ENCODE measurements around the gene HOXA2. TPM values are rescaled to one million over a fixed set of nuclear protein-coding genes. Genes with fewer than 3 reads are reported as not detected.

Gene HOXA2
- total and polyA plus RNA-seq, 2 donors (not counting 1 experiment from before 2014, with no cell fraction given), result 1.3 to 2.6 TPM

GRCh38 chr7:27103489-27104226 lies 1.2 kb upstream of the HOXA2 start:
- Histone ChIP-seq H3K4me3 (replicated peaks in 1 of 4; ENCODE audit: control extremely low read depth in 1 of 4, insufficient read depth in 1 of 4, low read depth in 3 of 4, low read length in 4 of 4) (peak overlapping the region; percentile 42 to 92 (median 72)), H3K4me1 (ENCODE audit: control insufficient read depth, extremely low read depth, insufficient read depth, low read length) (peaks cover 26% of the 10 kb centered on the region), H3K4me2 (ENCODE audit: extremely low read depth, insufficient read depth, low read length) (peak overlapping the region; percentile 97), H2AFZ (ENCODE audit: low read length) (no peak overlapping the region), H3K27ac (ENCODE audit: insufficient read depth, low read length) (peak overlapping the region; percentile 95), H4K20me1 (ENCODE audit: control insufficient read depth, extremely low read depth, insufficient read depth, low read length) (no peaks in the 10 kb centered on the region), H3K36me3 (ENCODE audit: control insufficient read depth, insufficient read depth, low read length) (no peaks in the 10 kb centered on the region), H3K79me2 (ENCODE audit: control insufficient read depth, insufficient read depth, low read length) (peaks cover 77% of the 10 kb centered on the region), H3K9ac (ENCODE audit: insufficient read depth, low read length) (peak overlapping the region; percentile 57), H3K9me3 (ENCODE audit: control insufficient read depth, insufficient read depth, low read depth, low read length) (no peaks in the 10 kb centered on the region), H3K27me3 (ENCODE audit: control insufficient read depth, insufficient read depth, low read length) (no peaks in the 10 kb centered on the region)
- TF ChIP-seq EZH2 (IDR thresholded peaks at IDR 0.05; ENCODE audit: low read length, missing control alignments), result no peak
- TF ChIP-seq, protein P1, sequence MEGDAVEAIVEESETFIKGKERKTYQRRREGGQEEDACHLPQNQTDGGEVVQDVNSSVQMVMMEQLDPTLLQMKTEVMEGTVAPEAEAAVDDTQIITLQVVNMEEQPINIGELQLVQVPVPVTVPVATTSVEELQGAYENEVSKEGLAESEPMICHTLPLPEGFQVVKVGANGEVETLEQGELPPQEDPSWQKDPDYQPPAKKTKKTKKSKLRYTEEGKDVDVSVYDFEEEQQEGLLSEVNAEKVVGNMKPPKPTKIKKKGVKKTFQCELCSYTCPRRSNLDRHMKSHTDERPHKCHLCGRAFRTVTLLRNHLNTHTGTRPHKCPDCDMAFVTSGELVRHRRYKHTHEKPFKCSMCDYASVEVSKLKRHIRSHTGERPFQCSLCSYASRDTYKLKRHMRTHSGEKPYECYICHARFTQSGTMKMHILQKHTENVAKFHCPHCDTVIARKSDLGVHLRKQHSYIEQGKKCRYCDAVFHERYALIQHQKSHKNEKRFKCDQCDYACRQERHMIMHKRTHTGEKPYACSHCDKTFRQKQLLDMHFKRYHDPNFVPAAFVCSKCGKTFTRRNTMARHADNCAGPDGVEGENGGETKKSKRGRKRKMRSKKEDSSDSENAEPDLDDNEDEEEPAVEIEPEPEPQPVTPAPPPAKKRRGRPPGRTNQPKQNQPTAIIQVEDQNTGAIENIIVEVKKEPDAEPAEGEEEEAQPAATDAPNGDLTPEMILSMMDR (conservative IDR thresholded peaks at IDR 0.05 in 1 of 2, IDR thresholded peaks at IDR 0.05 in 1 of 2; ENCODE audit: low read depth in 1 of 2, low read length in 2 of 2), result no peak
- DNase-seq (ENCODE audit: low read depth in 2 of 2), result peak; percentile 47 to 49

GRCh38 chr7:27101957-27102580 lies 414 bp downstream of the HOXA2 start:
- H3K27ac ChIP-seq (ENCODE audit: insufficient read depth, low read length), result peak overlapping the region; percentile 95
- TF ChIP-seq EZH2 (IDR thresholded peaks at IDR 0.05; ENCODE audit: low read length, missing control alignments), result no peak
- TF ChIP-seq, protein P1 (conservative IDR thresholded peaks at IDR 0.05 in 1 of 2, IDR thresholded peaks at IDR 0.05 in 1 of 2; ENCODE audit: low read depth in 1 of 2, low read length in 2 of 2), result no peak
- peak overlapping the region; percentile 97 for H3K4me2 ChIP-seq (ENCODE audit: extremely low read depth, insufficient read depth, low read length)
- H3K9ac ChIP-seq (ENCODE audit: insufficient read depth, low read length), result peak overlapping the region; percentile 74
- H4K20me1 ChIP-seq (ENCODE audit: control insufficient read depth, extremely low read depth, insufficient read depth, low read length), result no peaks in the 10 kb centered on the region
- H3K9me3 ChIP-seq (ENCODE audit: control insufficient read depth, insufficient read depth, low read depth, low read length), result no peaks in the 10 kb centered on the region
- H3K27me3 ChIP-seq (ENCODE audit: control insufficient read depth, insufficient read depth, low read length), result no peaks in the 10 kb centered on the region
- DNase-seq (ENCODE audit: low read depth in 2 of 2), result peak; percentile 47 to 53
- H3K4me3 ChIP-seq (replicated peaks in 1 of 4; ENCODE audit: control extremely low read depth in 1 of 4, insufficient read depth in 1 of 4, low read depth in 3 of 4, low read length in 4 of 4), result peak overlapping the region; percentile 52 to 93 (median 81)
- peaks cover 23% of the 10 kb centered on the region for H3K4me1 ChIP-seq (ENCODE audit: control insufficient read depth, extremely low read depth, insufficient read depth, low read length)
- H3K36me3 ChIP-seq (ENCODE audit: control insufficient read depth, insufficient read depth, low read length), result no peaks in the 10 kb centered on the region
- peaks cover 87% of the 10 kb centered on the region for H3K79me2 ChIP-seq (ENCODE audit: control insufficient read depth, insufficient read depth, low read length)
- H2AFZ ChIP-seq (ENCODE audit: low read length), result no peak overlapping the region

DNA sequence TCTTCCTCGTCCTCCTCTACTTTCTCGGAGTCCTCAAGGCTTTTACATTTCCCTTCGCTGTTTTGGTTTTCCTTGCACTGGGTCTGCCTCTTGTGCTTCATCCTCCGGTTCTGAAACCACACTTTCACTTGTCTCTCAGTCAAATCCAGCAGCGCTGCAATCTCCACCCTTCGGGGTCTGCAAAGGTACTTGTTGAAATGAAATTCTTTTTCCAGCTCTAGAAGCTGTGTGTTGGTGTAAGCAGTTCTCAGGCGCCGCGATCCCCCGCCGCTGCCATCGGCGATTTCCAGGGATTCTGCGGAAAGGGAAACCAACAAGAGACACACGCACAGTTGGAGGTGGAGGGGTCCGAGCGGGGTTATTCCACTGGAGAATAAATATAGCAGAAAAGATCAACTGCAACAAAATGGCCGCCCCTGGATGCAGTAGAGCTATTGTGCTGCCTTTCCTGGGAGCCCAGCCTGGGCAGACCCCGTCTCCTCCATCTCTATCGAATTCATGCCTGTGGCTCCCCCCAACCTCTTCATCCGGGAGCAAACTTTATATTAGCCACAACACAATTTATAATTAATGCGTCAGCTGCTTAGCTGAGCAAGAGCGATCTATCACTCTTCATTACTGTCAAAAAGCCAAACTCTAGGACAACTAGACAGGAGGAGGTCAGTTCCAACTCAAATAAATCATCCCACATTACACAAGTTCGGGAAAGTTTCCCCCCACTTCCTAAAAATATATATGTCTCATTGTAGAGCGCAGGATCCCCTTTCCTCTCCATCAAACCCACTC lies 1.1 kb downstream of the HOXA2 start:
- Histone ChIP-seq H3K4me3 (replicated peaks in 1 of 4; ENCODE audit: control extremely low read depth in 1 of 4, insufficient read depth in 1 of 4, low read depth in 3 of 4, low read length in 4 of 4) (peak overlapping the region; percentile 52 to 93 (median 81)), H3K9me3 (ENCODE audit: control insufficient read depth, insufficient read depth, low read depth, low read length) (no peaks in the 10 kb centered on the region), H3K27ac (ENCODE audit: insufficient read depth, low read length) (peak overlapping the region; percentile 95), H3K4me2 (ENCODE audit: extremely low read depth, insufficient read depth, low read length) (peak overlapping the region; percentile 97), H3K36me3 (ENCODE audit: control insufficient read depth, insufficient read depth, low read length) (no peaks in the 10 kb centered on the region), H3K27me3 (ENCODE audit: control insufficient read depth, insufficient read depth, low read length) (no peaks in the 10 kb centered on the region), H3K4me1 (ENCODE audit: control insufficient read depth, extremely low read depth, insufficient read depth, low read length) (peaks cover 23% of the 10 kb centered on the region), H2AFZ (ENCODE audit: low read length) (no peak overlapping the region), H3K79me2 (ENCODE audit: control insufficient read depth, insufficient read depth, low read length) (peaks cover 87% of the 10 kb centered on the region), H4K20me1 (ENCODE audit: control insufficient read depth, extremely low read depth, insufficient read depth, low read length) (no peaks in the 10 kb centered on the region), H3K9ac (ENCODE audit: insufficient read depth, low read length) (peak overlapping the region; percentile 74)
- TF ChIP-seq EZH2 (IDR thresholded peaks at IDR 0.05; ENCODE audit: low read length, missing control alignments), result no peak
- TF ChIP-seq, protein P1 (conservative IDR thresholded peaks at IDR 0.05 in 1 of 2, IDR thresholded peaks at IDR 0.05 in 1 of 2; ENCODE audit: low read depth in 1 of 2, low read length in 2 of 2), result no peak
- DNase-seq (ENCODE audit: low read depth in 2 of 2), result peak; percentile 92 to 94
